HepG2 (cell line): ENCODE data around the gene ARMH4. TPM values are rescaled to one million over a fixed set of nuclear protein-coding genes. Genes with fewer than 3 reads are reported as not detected.

Source experiments
- ATAC-seq: fragments of 200-7000 bp; cut with Tn5 transposase; 3 replicates; pipeline ENCODE4 v1.9.1; 2020; ENCODE audit warnings: mild to moderate bottlenecking, moderate library complexity
- BruUV-seq: library from RNA; stranded (reverse); fragments of 400-500 nt; replicated peaks from 2 replicates; lab custom pipeline; 2021; lab: Mats Ljungman, UMichigan
- CTCF ChIA-PET: fragments of 300-600 bp; formaldehyde crosslinking; extraction: SDS; loops from one replicate; lab custom pipeline; 2021; ENCODE audit warnings: low total read pairs, inconsistent platforms, low intra/inter-chr PET ratio; lab: Yijun Ruan, JAX
- POLR2A ChIA-PET: fragments of 350-600 bp; sonication (Branson Sonifier 250); formaldehyde crosslinking; loops from one replicate; lab custom pipeline; 2020; ENCODE audit warnings: antibody characterized with exemption, inconsistent platforms; lab: Yijun Ruan, JAX
- DNase-seq: peaks from one replicate; pipeline ENCODE4 v3.0.0-alpha.2; 2015; ENCODE audit warnings: low spot score
- FAIRE-seq: peaks from 3 replicates; lab custom pipeline; 2011; peaks lifted over from hg19 to GRCh38; lab: Jason Lieb, UNC
- H2AFZ ChIP-seq: one replicate; pipeline ENCODE4 v1.6.1; 2011; ENCODE audit warnings: low read length, inconsistent platforms
- H3K27ac ChIP-seq: fragments of 300-600 bp; 3 replicates; pipeline ENCODE4 v1.8.0; 2011; ENCODE audit warnings: mixed run types, mild to moderate bottlenecking, mixed read lengths, low read length, inconsistent platforms; ENCODE audit not compliant: insufficient read depth; ENCODE audit errors: extremely low read length
- H3K27me3 ChIP-seq, 2 experiments: fragments of 200-600 bp in 1 of 2; 2 replicates in 1 of 2; 3 replicates in 1 of 2; pipeline versions ENCODE4 v1.6.0 to v1.8.0; 2011; ENCODE audit warnings: low read length in 2 of 2, mild to moderate bottlenecking in 2 of 2, moderate library complexity in 2 of 2, inconsistent platforms in 1 of 2; ENCODE audit not compliant: insufficient read depth in 2 of 2, control insufficient read depth in 1 of 2
- H3K36me3 ChIP-seq, 2 experiments: fragments of 200-600 bp in 1 of 2; replicated peaks in 1 of 2; 2 replicates in 1 of 2; 3 replicates in 1 of 2; pipeline versions ENCODE4 v1.5.1 to v1.8.0; 2011; ENCODE audit warnings: low read length in 2 of 2, inconsistent platforms in 1 of 2; ENCODE audit not compliant: insufficient read depth in 2 of 2, control insufficient read depth in 1 of 2
- H3K4me1 ChIP-seq: 2 replicates; pipeline ENCODE4 v1.5.1; 2012; ENCODE audit warnings: low read length, inconsistent platforms; ENCODE audit not compliant: insufficient read depth
- H3K4me2 ChIP-seq: 2 replicates; pipeline ENCODE4 v1.6.0; 2011; ENCODE audit warnings: low read depth, low read length, inconsistent platforms
- H3K4me3 ChIP-seq, 3 experiments: fragments of 200-600 bp in 1 of 3; sonication (generic), shearing (Covaris generic) in 1 of 3; replicated peaks in 1 of 3; 2 replicates each; pipeline ENCODE4 v1.5.1; 2011 to 2016; ENCODE audit warnings: low read length in 3 of 3, inconsistent platforms in 2 of 3, low read depth in 2 of 3, mild to moderate bottlenecking in 2 of 3, control low read depth in 1 of 3, mixed read lengths in 1 of 3; ENCODE audit not compliant: insufficient read depth in 1 of 3
- H3K79me2 ChIP-seq: one replicate; pipeline ENCODE4 v1.6.1; 2011; ENCODE audit warnings: low read length, inconsistent platforms; ENCODE audit not compliant: insufficient read depth
- H3K9ac ChIP-seq: 2 replicates; pipeline ENCODE4 v1.6.0; 2011; ENCODE audit warnings: mild to moderate bottlenecking, low read depth, low read length, inconsistent platforms; ENCODE audit not compliant: insufficient read depth
- H3K9me3 ChIP-seq: 2 replicates; pipeline ENCODE4 v1.5.1; 2012; ENCODE audit warnings: mild to moderate bottlenecking, low read length
- H4K20me1 ChIP-seq: 2 replicates; pipeline ENCODE4 v1.6.0; 2011; ENCODE audit warnings: inconsistent platforms, mild to moderate bottlenecking, low read length, moderate library complexity; ENCODE audit not compliant: insufficient read depth
- BCL6 ChIP-seq: IDR thresholded peaks from 2 replicates; pipeline ENCODE4 v1.6.1; 2016; ENCODE audit warnings: missing genetic modification reagents, missing compliant biosample characterization
- GZF1 ChIP-seq: sonication (generic); formaldehyde crosslinking; IDR thresholded peaks from 2 replicates; pipeline ENCODE4 v1.5.1; 2020; ENCODE audit warnings: mild to moderate bottlenecking, missing genetic modification reagents
- RAD21 ChIP-seq: fragments of 450-650 bp; formaldehyde crosslinking; IDR thresholded peaks from 2 replicates; pipeline ENCODE4 v1.5.0; 2020; ENCODE audit warnings: mild to moderate bottlenecking
- SMC3 ChIP-seq: IDR thresholded peaks from 2 replicates; pipeline ENCODE4 v1.6.1; 2011; ENCODE audit warnings: low read length, improper control_type of control experiment
- STAG1 ChIP-seq: sonication (generic); formaldehyde crosslinking; IDR thresholded peaks from 2 replicates; pipeline ENCODE4 v1.4.0; 2020; ENCODE audit warnings: missing genetic modification reagents
- ZNF766 ChIP-seq: sonication (generic); formaldehyde crosslinking; IDR thresholded peaks from 2 replicates; pipeline ENCODE4 v1.5.0; 2020; ENCODE audit warnings: missing genetic modification reagents, borderline replicate concordance
- WGBS: methylation state at CpG from one replicate; pipeline ENCODE4 v1.1.6; 2017; ENCODE audit warnings: low lambda C conversion rate; 5-methylcytosine and 5-hydroxymethylcytosine counted together
- in situ Hi-C: cut with HindIII; loops from 2 replicates; pipeline ENCODE4 v1.10.0; 2017; ENCODE audit warnings: low pct_unique_long_range_greater_than_20kb; ENCODE audit not compliant: extremely low pct_ligation_motif_present
- intact Hi-C: fragments of 100-400 bp; cut with micrococcal nuclease; formaldehyde crosslinking; loops from one replicate; pipeline ENCODE4 v1.10.0; 2022; ENCODE audit not compliant: unreplicated experiment
- polyA plus RNA-seq, 8 experiments: library from polyadenylated mRNA; depleted of rRNA in 3 of 8; stranded (reverse) in 7 of 8; unstranded in 1 of 8; fragments of >200 nt; fragmentation: Illumina TruSeq in 4 of 8; extraction: Trizol in 4 of 8; gene quantifications; 2 replicates each; pipeline versions ENCODE4 v1.2.1 to v1.2.3, GENCODE V29; 2011 to 2016; ENCODE audit warnings: low read depth in 4 of 8, missing spikeins in 1 of 8, mixed read lengths in 1 of 8; ENCODE audit not compliant: insufficient read depth in 1 of 8
- total RNA-seq, 5 experiments: library from RNA; depleted of rRNA; stranded (reverse); fragments of >200 nt; fragmentation: Illumina TruSeq; extraction: Trizol; gene quantifications; 2 replicates each; pipeline ENCODE4 v1.2.3, GENCODE V29; 2016; ENCODE audit warnings: low read depth in 1 of 5
- TF ChIP-seq, protein P1 (sequence below): sonication (generic); formaldehyde crosslinking; IDR thresholded peaks from 2 replicates; pipeline ENCODE4 v1.5.0; 2020; ENCODE audit warnings: mild to moderate bottlenecking, missing genetic modification reagents, moderate library complexity

Gene ARMH4
- total and polyA plus RNA-seq, 2 of the 13 experiments (the other 11 are each of a cell fraction or from before 2014, with no cell fraction given): 0.02 to 0.18 TPM

DNA sequence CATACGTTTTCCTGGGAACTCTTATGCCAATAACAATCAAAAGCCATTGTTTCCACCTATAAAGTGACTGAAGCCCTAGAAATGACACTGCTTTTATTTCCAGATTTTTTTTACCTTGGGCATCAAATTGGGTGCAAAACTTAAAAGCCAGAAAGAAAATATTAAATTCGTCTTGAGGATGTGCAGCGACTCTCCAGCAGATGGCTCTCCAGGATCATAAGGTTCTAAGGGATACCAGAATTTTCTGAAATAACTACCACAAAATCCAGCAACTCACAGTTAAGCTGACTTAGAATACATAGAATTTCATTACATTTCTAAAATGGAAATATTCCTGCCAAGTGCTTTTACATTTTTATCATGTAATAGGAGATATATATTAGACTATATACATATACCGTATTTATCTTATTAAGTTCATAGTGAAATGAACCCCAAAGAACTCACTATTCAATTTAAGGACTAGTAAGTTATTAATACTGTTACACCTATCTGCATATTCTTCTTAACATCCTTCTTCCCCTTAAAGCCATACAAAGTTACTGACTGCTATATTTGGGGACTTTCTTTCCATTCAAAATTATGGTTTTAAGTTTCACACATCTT is 44.0 kb downstream of the ARMH4 start:
- no peaks in the 10 kb centered on the region for H3K27me3 ChIP-seq
- CTCF ChIA-PET: interaction anchor here (1.3 to 1.6 kb wide), 2 partner anchors 58 to 255 kb away, joined by 4 to 16 read pairs; no protein-coding TSS in a partner anchor
- peak; percentile 44 for DNase-seq
- FAIRE-seq: peak; percentile 61
- H3K9ac ChIP-seq: no peak overlapping the region
- no peak overlapping the region for H3K27ac ChIP-seq
- H3K4me2 ChIP-seq: no peak overlapping the region
- H3K79me2 ChIP-seq: no peaks in the 10 kb centered on the region
- 23% methylated on average over 4 of the region's 4 CpGs for WGBS
- TF ChIP-seq BCL6 (CRISPR knock-in tag) (no peak), RAD21 (CRISPR knock-in tag) (peak; percentile 55), GZF1 (peak; percentile 54; the same call in 1 of the 2 replicates), SMC3 (peak; percentile 64), ZNF766 (CRISPR knock-in tag) (no peak), STAG1 (CRISPR knock-in tag) (peak; percentile 84)
- TF ChIP-seq, protein P1, sequence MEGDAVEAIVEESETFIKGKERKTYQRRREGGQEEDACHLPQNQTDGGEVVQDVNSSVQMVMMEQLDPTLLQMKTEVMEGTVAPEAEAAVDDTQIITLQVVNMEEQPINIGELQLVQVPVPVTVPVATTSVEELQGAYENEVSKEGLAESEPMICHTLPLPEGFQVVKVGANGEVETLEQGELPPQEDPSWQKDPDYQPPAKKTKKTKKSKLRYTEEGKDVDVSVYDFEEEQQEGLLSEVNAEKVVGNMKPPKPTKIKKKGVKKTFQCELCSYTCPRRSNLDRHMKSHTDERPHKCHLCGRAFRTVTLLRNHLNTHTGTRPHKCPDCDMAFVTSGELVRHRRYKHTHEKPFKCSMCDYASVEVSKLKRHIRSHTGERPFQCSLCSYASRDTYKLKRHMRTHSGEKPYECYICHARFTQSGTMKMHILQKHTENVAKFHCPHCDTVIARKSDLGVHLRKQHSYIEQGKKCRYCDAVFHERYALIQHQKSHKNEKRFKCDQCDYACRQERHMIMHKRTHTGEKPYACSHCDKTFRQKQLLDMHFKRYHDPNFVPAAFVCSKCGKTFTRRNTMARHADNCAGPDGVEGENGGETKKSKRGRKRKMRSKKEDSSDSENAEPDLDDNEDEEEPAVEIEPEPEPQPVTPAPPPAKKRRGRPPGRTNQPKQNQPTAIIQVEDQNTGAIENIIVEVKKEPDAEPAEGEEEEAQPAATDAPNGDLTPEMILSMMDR (CRISPR knock-in tag): peak; percentile 69
- no TSS peak for BruUV-seq
- intact Hi-C loops (loop anchor here (1.0 kb wide), 2 partner anchors 58 to 255 kb away; no protein-coding TSS in a partner anchor), in situ Hi-C loops (loop anchor here (5.0 to 25.0 kb wide), 2 partner anchors 59 to 254 kb away; no protein-coding TSS in a partner anchor)
- H2AFZ ChIP-seq: no peak overlapping the region
- ATAC-seq: no peak
- no peak overlapping the region for H3K4me3 ChIP-seq
- no peaks in the 10 kb centered on the region for H3K9me3 ChIP-seq
- no peaks in the 10 kb centered on the region for H4K20me1 ChIP-seq
- H3K4me1 ChIP-seq: no peaks in the 10 kb centered on the region
- POLR2A ChIA-PET: no interaction called here
- H3K36me3 ChIP-seq: no peaks in the 10 kb centered on the region
